Adipocyte (in vitro differentiated cells): Measurements from ENCODE around the gene TMCC2.
A peak's percentile ranks its signal among the peaks of the same experiment; 100 is the strongest.

ENCODE experiments used
- DNase-seq: peaks from one replicate; pipeline ENCODE4 v3.0.0-alpha.2; 2015; ENCODE audit warnings: low read depth
- H3K27me3 ChIP-seq: replicated peaks from 2 replicates; pipeline ENCODE4 v1.7.0; 2013; ENCODE audit warnings: mild to moderate bottlenecking, low read length, moderate library complexity; ENCODE audit not compliant: control insufficient read depth, insufficient read depth
- H3K36me3 ChIP-seq: 2 replicates; pipeline ENCODE4 v1.7.0; 2013; ENCODE audit warnings: low read length, mild to moderate bottlenecking, moderate library complexity; ENCODE audit not compliant: control insufficient read depth, insufficient read depth, severe bottlenecking
- H3K4me1 ChIP-seq: 2 replicates; pipeline ENCODE4 v1.7.0; 2013; ENCODE audit warnings: mild to moderate bottlenecking, low read length, moderate library complexity; ENCODE audit not compliant: control insufficient read depth, insufficient read depth
- H3K4me3 ChIP-seq: 2 replicates; pipeline ENCODE4 v1.7.0; 2013; ENCODE audit warnings: mild to moderate bottlenecking, low read length, moderate library complexity
- H3K9ac ChIP-seq: 2 replicates; pipeline ENCODE4 v1.7.0; 2013; ENCODE audit warnings: mild to moderate bottlenecking, low read length, moderate library complexity
- H3K9me3 ChIP-seq: 2 replicates; pipeline ENCODE4 v1.7.0; 2013; ENCODE audit warnings: mild to moderate bottlenecking, low read length, moderate library complexity; ENCODE audit not compliant: control insufficient read depth

The TMCC2 gene

GRCh38 chr1:205301842-205302588, 74.3 kb downstream of the TMCC2 start:
- Histone ChIP-seq H3K9me3 (no peaks in the 10 kb centered on the region), H3K4me3 (peak overlapping the region; percentile 25), H3K4me1 (peaks cover 32% of the 10 kb centered on the region)

GRCh38 chr1:205303247-205303888, 75.6 kb downstream of the TMCC2 start:
- Histone ChIP-seq H3K9ac (no peak overlapping the region), H3K36me3 (peaks cover 54% of the 10 kb centered on the region), H3K4me1 (peaks cover 25% of the 10 kb centered on the region), H3K27me3 (no peaks in the 10 kb centered on the region), H3K4me3 (no peak overlapping the region), H3K9me3 (no peaks in the 10 kb centered on the region)
- no peak for DNase-seq

More at GRCh38 chr1:205301842-205302588, 74.3 kb downstream of the TMCC2 start:
- DNase-seq = peak; percentile 54
- peak overlapping the region; percentile 78 for H3K9ac ChIP-seq
- H3K36me3 ChIP-seq = peaks cover 41% of the 10 kb centered on the region
- no peaks in the 10 kb centered on the region for H3K27me3 ChIP-seq

GRCh38 chr1:205304046-205304694, 76.4 kb downstream of the TMCC2 start:
- peaks cover 55% of the 10 kb centered on the region for H3K36me3 ChIP-seq

GRCh38 chr1:205304695-205305070, 76.9 kb downstream of the TMCC2 start:
- no peak for DNase-seq
- Histone ChIP-seq H3K4me3 (no peak overlapping the region), H3K9me3 (no peaks in the 10 kb centered on the region), H3K36me3 (peaks cover 58% of the 10 kb centered on the region), H3K4me1 (peaks cover 19% of the 10 kb centered on the region), H3K9ac (no peak overlapping the region), H3K27me3 (no peaks in the 10 kb centered on the region)

More at GRCh38 chr1:205304046-205304694, 76.4 kb downstream of the TMCC2 start:
- no peak for DNase-seq
- no peaks in the 10 kb centered on the region for H3K27me3 ChIP-seq
- no peak overlapping the region for H3K4me3 ChIP-seq
- peaks cover 19% of the 10 kb centered on the region for H3K4me1 ChIP-seq
- H3K9ac ChIP-seq = no peak overlapping the region
- no peaks in the 10 kb centered on the region for H3K9me3 ChIP-seq

- Histone ChIP-seq H3K36me3 (peaks cover 79% of the 10 kb centered on the region), H3K27me3 (no peaks in the 10 kb centered on the region), H3K4me3 (no peak overlapping the region), H3K9ac (no peak overlapping the region), H3K9me3 (no peaks in the 10 kb centered on the region), H3K4me1 (peaks cover 4% of the 10 kb centered on the region)
- DNase-seq = no peak
Observed at GRCh38 chr1:205306929-205307566, 79.3 kb downstream of the TMCC2 start.

GRCh38 chr1:205309741-205310140, 82.0 kb downstream of the TMCC2 start:
- no peaks in the 10 kb centered on the region for H3K27me3 ChIP-seq
- H3K4me1 ChIP-seq = peaks cover 4% of the 10 kb centered on the region
- no peak overlapping the region for H3K4me3 ChIP-seq
- H3K9me3 ChIP-seq = no peaks in the 10 kb centered on the region
- DNase-seq = no peak
- H3K36me3 ChIP-seq = peaks cover 59% of the 10 kb centered on the region
- H3K9ac ChIP-seq = no peak overlapping the region

GRCh38 chr1:205310976-205311704, 83.4 kb downstream of the TMCC2 start:
- Histone ChIP-seq H3K9ac (no peak overlapping the region), H3K4me3 (no peak overlapping the region), H3K4me1 (peaks cover 4% of the 10 kb centered on the region), H3K9me3 (no peaks in the 10 kb centered on the region), H3K27me3 (no peaks in the 10 kb centered on the region), H3K36me3 (peaks cover 46% of the 10 kb centered on the region)
- DNase-seq = no peak

GRCh38 chr1:205312866-205313562, 85.3 kb downstream of the TMCC2 start:
- Histone ChIP-seq H3K27me3 (no peaks in the 10 kb centered on the region), H3K9ac (peak overlapping the region; percentile 50), H3K4me3 (no peak overlapping the region), H3K36me3 (peaks cover 28% of the 10 kb centered on the region), H3K4me1 (peaks cover 4% of the 10 kb centered on the region), H3K9me3 (no peaks in the 10 kb centered on the region)
- DNase-seq = no peak

GRCh38 chr1:205313563-205314308, 86.0 kb downstream of the TMCC2 start:
- Histone ChIP-seq H3K4me1 (peaks cover 10% of the 10 kb centered on the region), H3K9ac (peak overlapping the region; percentile 50), H3K27me3 (no peaks in the 10 kb centered on the region), H3K9me3 (no peaks in the 10 kb centered on the region), H3K4me3 (no peak overlapping the region), H3K36me3 (peaks cover 24% of the 10 kb centered on the region)
- DNase-seq = peak; percentile 81
